Embryonic facial prominence (tissue), 1 donor: ENCODE results near the gene CCSER1.

Source experiments
- DNase-seq: peaks from one replicate; pipeline ENCODE4 v3.0.0-alpha.2; 2016; ENCODE audit errors: extremely low spot score

Gene CCSER1

GRCh38 chr4:90946945-90947344 lies 819.8 kb downstream of the CCSER1 start:
- no peak for DNase-seq

DNA sequence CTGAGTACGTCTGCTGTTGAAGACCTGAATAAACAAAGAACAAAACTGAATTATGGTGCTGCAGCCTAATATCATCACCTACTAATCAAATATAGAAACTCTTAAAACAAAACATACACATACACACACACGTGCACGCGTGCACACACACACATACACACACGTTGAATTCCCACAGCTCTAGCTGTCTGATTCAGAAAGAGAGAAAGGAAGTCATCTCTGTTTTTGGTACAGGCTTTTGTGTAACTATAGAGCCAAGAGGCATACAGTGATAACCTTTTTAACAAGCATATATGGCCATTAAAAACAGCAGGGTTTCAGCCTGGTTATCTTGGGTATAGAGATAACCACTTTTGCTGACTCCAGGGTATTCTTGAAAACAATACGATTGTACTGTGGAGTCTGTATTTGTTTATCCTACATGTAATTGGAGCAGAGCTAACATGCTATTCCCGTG lies 823.2 kb downstream of the CCSER1 start:
- DNase-seq = no peak

- no peak for DNase-seq
Observed at GRCh38 chr4:90951037-90951436, 823.8 kb downstream of the CCSER1 start.

- peak; percentile 11 for DNase-seq
Observed at GRCh38 chr4:90958256-90958895, 831.2 kb downstream of the CCSER1 start.

DNA sequence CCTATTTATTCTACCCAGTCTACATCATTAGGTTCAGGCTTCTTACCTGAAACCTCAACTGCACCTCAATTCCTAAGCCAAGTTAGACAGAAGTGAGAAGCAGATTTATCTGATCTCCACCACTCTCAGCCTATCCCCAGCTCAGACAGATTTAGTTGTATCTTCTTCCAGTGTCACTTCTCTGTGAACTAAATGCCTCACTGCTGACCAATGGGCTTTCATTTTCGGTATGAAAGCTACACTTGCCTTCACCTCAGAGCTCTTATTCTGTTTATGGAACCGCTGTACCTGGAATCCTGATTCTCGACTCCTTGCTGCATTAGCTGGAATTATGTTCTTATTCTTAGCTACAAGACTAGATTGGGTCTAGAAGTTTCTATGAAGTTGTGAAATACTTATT lies 833.2 kb downstream of the CCSER1 start:
- no peak for DNase-seq

GRCh38 chr4:90960840-90961239 lies 833.6 kb downstream of the CCSER1 start:
- no peak for DNase-seq

GRCh38 chr4:90970021-90970420 lies 842.8 kb downstream of the CCSER1 start:
- no peak for DNase-seq

- no peak for DNase-seq
Observed at GRCh38 chr4:90977726-90978125, 850.5 kb downstream of the CCSER1 start.

GRCh38 chr4:90979556-90979955 lies 852.4 kb downstream of the CCSER1 start:
- DNase-seq = no peak

DNA sequence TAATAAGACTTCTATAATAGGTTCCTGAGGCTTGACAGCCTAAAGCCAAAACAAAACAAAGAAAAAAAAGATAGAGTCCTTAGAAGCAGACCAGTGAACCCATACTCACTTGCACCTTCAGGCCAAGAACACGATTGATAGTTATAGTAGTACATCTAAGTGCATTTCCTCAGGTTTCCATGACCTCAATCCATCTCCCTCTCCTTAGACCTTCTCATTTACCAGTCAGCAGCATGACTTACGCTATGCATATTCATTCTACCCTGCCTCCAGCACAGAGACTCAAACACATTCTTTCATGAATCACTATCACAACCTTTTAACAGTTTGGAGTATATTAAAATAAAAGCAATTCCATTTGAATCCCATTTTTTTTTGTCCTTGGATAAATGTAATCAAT lies 855.6 kb downstream of the CCSER1 start:
- no peak for DNase-seq

GRCh38 chr4:90990284-90990683 lies 863.1 kb downstream of the CCSER1 start:
- no peak for DNase-seq

DNA sequence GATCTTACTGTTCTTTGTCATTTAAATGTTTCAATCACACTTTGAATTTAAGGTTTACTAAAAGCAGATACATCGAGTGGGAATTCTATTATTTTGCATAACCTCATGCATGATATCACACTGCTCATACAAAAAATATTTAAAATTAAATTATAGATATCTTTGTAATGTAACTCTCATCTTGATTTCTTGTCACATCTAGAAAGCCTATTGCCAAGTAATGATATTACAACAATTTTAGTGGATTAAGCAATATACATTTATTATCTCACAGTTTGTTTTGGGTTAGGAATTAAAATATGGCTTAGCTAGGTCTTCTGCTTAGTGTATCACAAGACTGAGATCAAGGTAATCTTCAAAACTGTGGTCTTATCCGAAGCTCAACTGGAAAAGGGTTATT lies 865.0 kb downstream of the CCSER1 start:
- DNase-seq = no peak

GRCh38 chr4:90994851-90995574 lies 867.8 kb downstream of the CCSER1 start:
- no peak for DNase-seq

DNA sequence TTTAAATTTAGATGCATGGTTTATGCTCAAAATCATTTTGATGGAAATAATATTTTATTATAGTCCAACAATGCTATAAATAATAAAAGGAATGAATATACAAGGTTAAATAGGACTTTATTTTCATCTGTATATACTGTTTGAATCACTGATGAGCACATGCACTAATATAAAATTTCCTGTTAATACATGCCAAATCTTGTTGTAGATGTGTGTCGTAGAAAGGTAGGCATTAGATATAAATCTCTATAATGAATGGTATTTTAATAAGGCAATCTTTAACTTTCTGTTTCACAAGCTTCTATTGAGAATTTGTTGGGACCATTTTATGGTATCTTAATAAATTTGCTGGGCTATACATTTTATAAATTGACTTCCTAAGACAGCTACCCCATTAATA lies 868.8 kb downstream of the CCSER1 start:
- no peak for DNase-seq

DNA sequence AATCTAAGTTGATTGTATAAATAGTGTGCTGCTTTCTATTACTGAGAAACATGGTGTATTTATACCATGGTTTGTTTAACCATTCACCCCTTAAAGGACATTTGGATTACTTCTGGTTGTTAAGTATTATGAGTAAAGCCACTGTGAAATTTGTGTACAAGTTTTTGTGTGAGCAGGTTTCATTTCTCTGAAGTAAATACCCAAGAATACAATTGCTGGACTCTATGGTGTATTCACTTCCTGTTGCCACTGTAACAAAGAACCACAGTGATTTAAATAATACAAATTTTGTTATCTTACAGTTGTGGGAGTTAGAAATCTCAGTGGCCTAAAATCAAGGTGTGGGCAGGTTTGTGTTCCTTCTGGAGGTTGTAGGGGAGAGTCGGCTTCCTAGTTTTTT lies 869.6 kb downstream of the CCSER1 start:
- DNase-seq = no peak

DNA sequence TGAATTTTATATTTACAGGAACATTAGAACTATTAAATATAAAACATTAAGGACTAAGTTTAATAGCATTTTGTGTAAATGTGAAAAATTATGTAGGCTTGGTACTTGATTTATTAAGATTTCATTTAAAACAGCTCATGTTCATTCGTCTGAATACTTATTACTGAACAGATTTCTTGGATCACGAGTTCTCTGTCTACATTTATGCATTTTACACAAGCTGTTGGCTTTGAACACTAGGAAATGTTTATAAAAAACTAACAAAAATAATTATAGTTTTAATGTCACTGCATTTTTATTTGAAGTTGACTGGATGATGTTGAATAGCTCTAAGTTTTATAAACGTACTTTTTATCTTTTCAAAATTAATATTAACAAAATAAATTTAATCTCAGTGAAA lies 888.7 kb downstream of the CCSER1 start:
- DNase-seq = no peak

DNA sequence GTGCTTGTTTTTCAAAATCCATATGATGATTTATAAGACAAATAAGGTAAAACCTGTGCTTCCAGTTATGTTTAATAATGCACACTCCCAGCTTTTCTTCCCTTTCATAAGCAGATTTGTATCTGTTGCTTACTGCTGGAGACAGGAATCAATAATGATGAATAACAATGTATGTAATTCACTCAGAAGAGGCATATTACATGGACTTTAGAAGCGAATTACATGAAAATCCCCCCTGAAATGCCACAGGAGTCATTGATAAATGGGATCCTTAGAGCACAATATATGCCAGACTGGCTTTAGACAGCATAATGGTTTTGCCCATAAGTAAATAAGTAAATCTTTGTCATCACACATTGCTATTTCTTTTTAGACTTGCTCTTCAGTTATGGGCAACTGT lies 892.3 kb downstream of the CCSER1 start:
- DNase-seq = no peak

DNA sequence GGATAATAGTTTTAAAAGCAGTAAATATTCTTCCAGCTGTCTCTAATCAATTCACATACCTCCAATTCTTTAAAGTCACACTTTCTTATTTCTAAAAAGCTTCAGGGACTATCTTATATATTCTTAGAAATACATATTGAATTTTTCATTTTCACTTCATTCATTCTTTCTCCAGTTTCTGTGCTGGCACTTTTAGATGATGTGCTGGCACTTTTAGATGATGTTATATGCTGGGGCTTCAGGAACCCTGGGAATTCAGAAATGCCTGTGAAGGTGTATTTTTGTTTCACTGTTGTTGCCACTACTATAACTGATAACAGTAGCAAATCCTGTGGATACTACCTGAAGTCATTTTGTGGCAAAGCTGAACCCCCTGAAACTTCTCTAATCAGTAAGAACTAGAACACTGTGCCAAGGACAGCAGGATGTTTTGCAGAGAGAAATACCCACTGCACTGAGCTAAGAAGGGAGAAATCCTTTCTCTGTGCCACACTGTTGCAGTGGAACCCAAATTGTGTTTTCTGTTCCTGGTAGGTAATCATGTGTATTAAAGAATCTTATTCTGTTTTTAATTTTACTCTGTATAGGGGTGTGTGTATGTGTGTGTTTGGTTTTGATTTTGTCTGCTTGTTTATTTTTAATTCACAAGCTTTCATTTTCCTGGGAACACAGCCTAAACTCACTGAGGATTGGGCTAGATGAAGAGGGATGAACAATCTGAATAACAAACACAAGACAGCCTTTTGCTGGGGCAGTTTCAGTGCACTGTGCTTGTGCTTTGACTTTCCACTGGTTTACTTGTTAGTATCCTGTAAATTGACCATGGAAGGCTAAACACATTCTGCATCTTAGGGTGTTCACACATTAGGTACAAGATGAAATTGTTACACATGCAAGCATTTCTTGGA lies 898.3 kb downstream of the CCSER1 start:
- no peak for DNase-seq

DNA sequence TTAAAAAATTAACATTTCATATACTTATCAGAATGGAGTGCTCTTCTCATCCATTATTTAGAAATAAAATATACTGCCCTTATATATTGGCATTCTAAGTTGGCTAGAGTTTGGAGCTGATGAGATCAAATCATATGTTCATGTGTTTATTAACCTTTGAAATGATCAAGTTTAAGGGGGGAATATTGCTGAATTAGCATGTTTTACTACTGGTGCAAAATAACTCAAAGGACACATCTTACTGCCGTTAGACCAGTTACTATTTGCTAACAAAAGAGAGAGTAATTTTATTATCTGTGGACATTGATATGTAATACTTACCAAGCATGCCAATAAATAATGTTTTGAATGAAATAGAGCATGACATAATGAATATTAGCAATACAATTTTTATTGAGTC lies 901.0 kb downstream of the CCSER1 start:
- no peak for DNase-seq

DNA sequence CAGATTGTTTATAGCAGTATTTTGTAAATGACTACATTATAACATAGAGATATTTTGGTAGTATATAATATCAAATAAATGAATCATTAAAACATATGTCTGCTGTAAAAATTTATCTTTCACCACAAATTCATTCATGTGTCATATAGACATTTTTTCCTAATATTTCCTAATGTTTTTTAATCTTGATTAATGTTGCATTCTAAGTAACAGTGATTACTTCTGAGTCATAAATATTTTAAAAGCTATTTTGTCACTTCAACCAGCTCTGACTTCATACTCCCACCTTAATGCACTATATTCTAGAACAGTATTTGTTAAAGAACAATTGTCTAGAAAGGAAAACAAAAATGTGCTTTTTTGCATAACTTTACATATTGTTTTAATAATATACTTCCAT lies 904.6 kb downstream of the CCSER1 start:
- no peak for DNase-seq

DNA sequence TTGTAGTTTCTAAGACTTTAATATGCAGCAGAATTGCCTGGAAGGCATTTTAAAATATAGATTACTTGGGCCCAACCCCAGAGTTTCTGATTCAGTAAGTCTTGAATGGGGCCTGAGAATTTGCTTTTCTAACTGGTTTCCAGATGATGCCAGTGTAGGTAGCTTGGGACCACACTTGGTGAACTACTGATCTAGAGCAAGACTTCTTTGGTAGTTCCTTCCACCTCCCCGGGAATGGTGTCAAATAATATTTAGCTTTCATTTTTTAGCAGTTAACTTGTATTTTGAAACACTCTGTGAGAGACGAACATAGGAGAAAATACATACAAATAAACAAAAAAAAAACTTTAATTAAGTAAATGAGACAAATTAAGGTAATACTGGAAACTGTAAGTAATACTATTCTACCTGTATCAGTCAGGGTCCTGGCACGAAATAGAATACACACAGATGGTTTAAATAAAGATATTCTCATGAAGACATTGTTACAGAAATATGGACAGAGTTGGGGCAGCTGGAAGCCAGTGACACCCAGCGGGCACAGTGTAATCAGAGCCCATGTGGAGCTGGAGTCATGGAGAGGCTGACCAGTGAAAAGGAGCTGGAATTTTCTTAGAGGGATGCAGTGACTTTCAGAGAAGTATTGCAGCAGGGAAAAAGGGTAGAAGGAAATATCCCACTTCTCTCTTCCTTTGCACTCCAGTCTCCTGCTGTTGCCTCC lies 905.7 kb downstream of the CCSER1 start:
- no peak for DNase-seq

DNA sequence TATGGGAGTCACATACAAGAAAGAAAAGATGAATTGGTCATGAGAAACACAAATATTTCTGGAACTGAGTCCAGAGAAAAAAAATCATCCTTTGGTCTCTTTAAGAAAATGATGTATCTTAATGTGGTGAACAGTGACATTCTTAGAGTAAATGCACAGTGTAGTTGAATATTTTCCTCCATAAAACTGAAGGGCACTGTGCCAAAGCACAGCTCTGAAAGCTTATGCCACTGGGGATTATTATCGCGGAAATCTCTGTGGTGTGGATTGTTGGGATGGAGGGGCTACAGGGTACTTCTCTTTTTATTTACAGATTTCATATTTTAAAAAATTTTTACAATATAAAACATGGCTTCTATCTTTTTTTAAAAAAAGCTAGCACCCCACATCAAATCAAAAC lies 908.1 kb downstream of the CCSER1 start:
- no peak for DNase-seq
